WTC11 (cell line): Measurements from ENCODE around the gene PAK3. TPM values are rescaled to one million over a fixed set of nuclear protein-coding genes. Genes with fewer than 3 reads are reported as not detected.

Experiments used
- ATAC-seq: fragments of 200-7000 bp; cut with Tn5 transposase; 2 replicates; pipeline ENCODE4 v1.10.0; 2021; ENCODE audit warnings: mild to moderate bottlenecking, moderate library complexity
- CTCF ChIA-PET: fragments of 300-600 bp; sonication (Branson Sonifier 250); formaldehyde crosslinking; loops from one replicate; lab custom pipeline; 2021; ENCODE audit warnings: antibody characterized with exemption; lab: Charles Lee
- POLR2A ChIA-PET: fragments of 350-600 bp; sonication (Branson Sonifier 250); formaldehyde crosslinking; loops from one replicate; lab custom pipeline; 2021; ENCODE audit warnings: antibody characterized with exemption; lab: Charles Lee
- DNase-seq: peaks from one replicate; pipeline ENCODE4 v3.0.0; 2021; ENCODE audit warnings: low spot score
- H3K27ac Mint-ChIP-seq: 2 replicates; pipeline ENCODE4 v1.8.0; 2021; ENCODE audit warnings: mixed read lengths
- H3K27me3 Mint-ChIP-seq: 2 replicates; pipeline ENCODE4 v1.8.0; 2021; ENCODE audit warnings: low read depth, mild to moderate bottlenecking, moderate library complexity, mixed read lengths
- H3K36me3 Mint-ChIP-seq: 2 replicates; pipeline ENCODE4 v1.8.0; 2021; ENCODE audit warnings: mixed read lengths
- H3K4me1 Mint-ChIP-seq: 2 replicates; pipeline ENCODE4 v1.8.0; 2022; ENCODE audit warnings: mixed read lengths
- H3K4me3 Mint-ChIP-seq: 2 replicates; pipeline ENCODE4 v1.8.0; 2021; ENCODE audit warnings: mild to moderate bottlenecking, moderate library complexity, mixed read lengths
- H3K9me3 Mint-ChIP-seq: 2 replicates; pipeline ENCODE4 v1.8.0; 2021; ENCODE audit warnings: mixed read lengths
- ETV6 ChIP-seq: sonication (generic); formaldehyde crosslinking; IDR thresholded peaks from 2 replicates; pipeline ENCODE4 v1.8.1; 2022; ENCODE audit warnings: mild to moderate bottlenecking, missing genetic modification reagents
- FOXJ3 ChIP-seq: sonication (generic); formaldehyde crosslinking; IDR thresholded peaks from 2 replicates; pipeline ENCODE4 v1.9.0; 2021; ENCODE audit warnings: missing genetic modification reagents, mild to moderate bottlenecking, borderline replicate concordance
- FOXK1 ChIP-seq: sonication (generic); formaldehyde crosslinking; IDR thresholded peaks from 2 replicates; pipeline ENCODE4 v1.8.0; 2022; ENCODE audit warnings: mild to moderate bottlenecking, moderate library complexity, missing genetic modification reagents
- GABPB1 ChIP-seq: sonication (generic); formaldehyde crosslinking; IDR thresholded peaks from 2 replicates; pipeline ENCODE4 v1.8.1; 2023; ENCODE audit warnings: mild to moderate bottlenecking, missing genetic modification reagents
- JUN ChIP-seq: sonication (generic); formaldehyde crosslinking; IDR thresholded peaks from 2 replicates; pipeline ENCODE4 v1.8.0; 2023; ENCODE audit warnings: mild to moderate bottlenecking, missing genetic modification reagents
- MYBL2 ChIP-seq: sonication (generic); formaldehyde crosslinking; IDR thresholded peaks from 2 replicates; pipeline ENCODE4 v1.8.1; 2023; ENCODE audit warnings: mild to moderate bottlenecking, moderate library complexity, missing genetic modification reagents
- NFE2L1 ChIP-seq: sonication (generic); formaldehyde crosslinking; IDR thresholded peaks from 2 replicates; pipeline ENCODE4 v1.8.1; 2023; ENCODE audit warnings: missing genetic modification reagents
- NR1H2 ChIP-seq: sonication (generic); formaldehyde crosslinking; IDR thresholded peaks from 2 replicates; pipeline ENCODE4 v1.9.0; 2021; ENCODE audit warnings: mild to moderate bottlenecking, moderate library complexity, missing genetic modification reagents
- TCF7 ChIP-seq: sonication (generic); formaldehyde crosslinking; IDR thresholded peaks from 2 replicates; pipeline ENCODE4 v1.8.0; 2022; ENCODE audit warnings: mild to moderate bottlenecking, low read depth, missing genetic modification reagents, moderate library complexity
- TP53 ChIP-seq: sonication (generic); formaldehyde crosslinking; IDR thresholded peaks from 2 replicates; pipeline ENCODE4 v1.8.1; 2023; ENCODE audit warnings: mild to moderate bottlenecking, missing genetic modification reagents
- ZNF138 ChIP-seq: sonication (generic); formaldehyde crosslinking; conservative IDR thresholded peaks from 2 replicates; pipeline ENCODE4 v1.8.1; 2022; ENCODE audit warnings: mild to moderate bottlenecking, moderate library complexity, missing genetic modification reagents
- ZNF396 ChIP-seq: fragments of 250-450 bp; sonication (Bioruptor Pico); IDR thresholded peaks from 2 replicates; pipeline ENCODE4 v1.8.0; 2021; ENCODE audit warnings: mild to moderate bottlenecking, moderate library complexity, borderline replicate concordance
- ZNF423 ChIP-seq: fragments of 250-450 bp; sonication (Bioruptor Pico); IDR thresholded peaks from 2 replicates; pipeline ENCODE4 v2.1.2; 2022; ENCODE audit warnings: mild to moderate bottlenecking, moderate library complexity
- total RNA-seq: library from RNA; stranded (reverse); gene quantifications from 3 replicates; pipeline ENCODE4 v1.2.3, GENCODE V29; 2021
- TF ChIP-seq, protein P1 (sequence below): fragments of 250-450 bp; sonication (Bioruptor Pico); IDR thresholded peaks from 2 replicates; pipeline ENCODE4 v1.9.0; 2021; ENCODE audit warnings: moderate library complexity, mild to moderate bottlenecking, inconsistent platforms, borderline replicate concordance
- TF ChIP-seq, protein P2 (sequence below): sonication (generic); formaldehyde crosslinking; conservative IDR thresholded peaks from 2 replicates; pipeline ENCODE4 v1.8.1; 2023; ENCODE audit warnings: mild to moderate bottlenecking, low read depth, missing genetic modification reagents, moderate library complexity
- TF ChIP-seq, protein P3 (sequence below): fragments of 250-450 bp; sonication (Bioruptor Pico); IDR thresholded peaks from 2 replicates; pipeline ENCODE4 v1.9.0; 2021; ENCODE audit warnings: mild to moderate bottlenecking
- TF ChIP-seq, protein P4 (sequence below): fragments of 200-600 bp; IDR thresholded peaks from 2 replicates; pipeline ENCODE4 v1.8.0; 2022; ENCODE audit warnings: antibody characterized with exemption
- TF ChIP-seq, protein P5 (sequence below): sonication (generic); formaldehyde crosslinking; IDR thresholded peaks from 2 replicates; pipeline ENCODE4 v1.8.0; 2022; ENCODE audit warnings: mild to moderate bottlenecking, missing genetic modification reagents
- TF ChIP-seq, protein P6 (sequence below): fragments of 250-450 bp; sonication (Bioruptor Pico); IDR thresholded peaks from 2 replicates; pipeline ENCODE4 v1.9.0; 2021; ENCODE audit warnings: mild to moderate bottlenecking, borderline replicate concordance

Gene PAK3
- total RNA-seq, 1 experiment from 2014 or later: 5.1 TPM

DNA sequence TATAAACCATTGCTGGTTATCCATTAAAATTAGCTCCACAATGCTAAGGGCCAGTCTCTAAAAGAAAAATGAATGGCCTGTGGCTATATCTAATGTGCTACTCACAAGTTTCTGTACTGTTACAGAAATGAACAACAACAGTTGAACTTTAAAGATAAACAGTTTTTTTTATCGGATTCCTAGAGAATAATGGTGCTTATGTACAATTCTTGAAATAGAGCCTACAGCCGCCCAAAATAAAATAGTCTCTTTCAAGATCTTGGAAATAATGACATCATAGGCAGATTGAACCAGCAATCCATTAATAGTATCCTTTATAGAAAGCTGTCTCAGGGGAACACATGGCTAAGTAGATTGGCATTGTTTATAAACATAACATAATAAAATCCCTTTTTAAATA lies 23.4 kb downstream of the PAK3 start:
- TF ChIP-seq, protein P1, sequence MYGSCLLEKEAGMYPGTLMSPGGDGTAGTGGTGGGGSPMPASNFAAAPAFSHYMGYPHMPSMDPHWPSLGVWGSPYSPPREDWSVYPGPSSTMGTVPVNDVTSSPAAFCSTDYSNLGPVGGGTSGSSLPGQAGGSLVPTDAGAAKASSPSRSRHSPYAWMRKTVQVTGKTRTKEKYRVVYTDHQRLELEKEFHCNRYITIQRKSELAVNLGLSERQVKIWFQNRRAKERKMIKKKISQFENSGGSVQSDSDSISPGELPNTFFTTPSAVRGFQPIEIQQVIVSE (CRISPR knock-in tag): no peak
- no peak for TF ChIP-seq ETV6 (CRISPR knock-in tag)
- TF ChIP-seq NR1H2 (CRISPR knock-in tag): no peak
- no peak for TF ChIP-seq MYBL2 (CRISPR knock-in tag)
- TF ChIP-seq, protein P2, sequence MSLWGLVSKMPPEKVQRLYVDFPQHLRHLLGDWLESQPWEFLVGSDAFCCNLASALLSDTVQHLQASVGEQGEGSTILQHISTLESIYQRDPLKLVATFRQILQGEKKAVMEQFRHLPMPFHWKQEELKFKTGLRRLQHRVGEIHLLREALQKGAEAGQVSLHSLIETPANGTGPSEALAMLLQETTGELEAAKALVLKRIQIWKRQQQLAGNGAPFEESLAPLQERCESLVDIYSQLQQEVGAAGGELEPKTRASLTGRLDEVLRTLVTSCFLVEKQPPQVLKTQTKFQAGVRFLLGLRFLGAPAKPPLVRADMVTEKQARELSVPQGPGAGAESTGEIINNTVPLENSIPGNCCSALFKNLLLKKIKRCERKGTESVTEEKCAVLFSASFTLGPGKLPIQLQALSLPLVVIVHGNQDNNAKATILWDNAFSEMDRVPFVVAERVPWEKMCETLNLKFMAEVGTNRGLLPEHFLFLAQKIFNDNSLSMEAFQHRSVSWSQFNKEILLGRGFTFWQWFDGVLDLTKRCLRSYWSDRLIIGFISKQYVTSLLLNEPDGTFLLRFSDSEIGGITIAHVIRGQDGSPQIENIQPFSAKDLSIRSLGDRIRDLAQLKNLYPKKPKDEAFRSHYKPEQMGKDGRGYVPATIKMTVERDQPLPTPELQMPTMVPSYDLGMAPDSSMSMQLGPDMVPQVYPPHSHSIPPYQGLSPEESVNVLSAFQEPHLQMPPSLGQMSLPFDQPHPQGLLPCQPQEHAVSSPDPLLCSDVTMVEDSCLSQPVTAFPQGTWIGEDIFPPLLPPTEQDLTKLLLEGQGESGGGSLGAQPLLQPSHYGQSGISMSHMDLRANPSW (CRISPR knock-in tag): no peak
- TF ChIP-seq GABPB1 (CRISPR knock-in tag): no peak
- TF ChIP-seq ZNF138 (CRISPR knock-in tag): no peak
- no peak for TF ChIP-seq ZNF423 (CRISPR knock-in tag)
- TF ChIP-seq FOXJ3 (CRISPR knock-in tag): no peak
- TF ChIP-seq, protein P3, sequence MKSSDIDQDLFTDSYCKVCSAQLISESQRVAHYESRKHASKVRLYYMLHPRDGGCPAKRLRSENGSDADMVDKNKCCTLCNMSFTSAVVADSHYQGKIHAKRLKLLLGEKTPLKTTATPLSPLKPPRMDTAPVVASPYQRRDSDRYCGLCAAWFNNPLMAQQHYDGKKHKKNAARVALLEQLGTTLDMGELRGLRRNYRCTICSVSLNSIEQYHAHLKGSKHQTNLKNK (CRISPR knock-in tag): no peak
- no peak for TF ChIP-seq NFE2L1 (CRISPR knock-in tag)
- TF ChIP-seq, protein P4, sequence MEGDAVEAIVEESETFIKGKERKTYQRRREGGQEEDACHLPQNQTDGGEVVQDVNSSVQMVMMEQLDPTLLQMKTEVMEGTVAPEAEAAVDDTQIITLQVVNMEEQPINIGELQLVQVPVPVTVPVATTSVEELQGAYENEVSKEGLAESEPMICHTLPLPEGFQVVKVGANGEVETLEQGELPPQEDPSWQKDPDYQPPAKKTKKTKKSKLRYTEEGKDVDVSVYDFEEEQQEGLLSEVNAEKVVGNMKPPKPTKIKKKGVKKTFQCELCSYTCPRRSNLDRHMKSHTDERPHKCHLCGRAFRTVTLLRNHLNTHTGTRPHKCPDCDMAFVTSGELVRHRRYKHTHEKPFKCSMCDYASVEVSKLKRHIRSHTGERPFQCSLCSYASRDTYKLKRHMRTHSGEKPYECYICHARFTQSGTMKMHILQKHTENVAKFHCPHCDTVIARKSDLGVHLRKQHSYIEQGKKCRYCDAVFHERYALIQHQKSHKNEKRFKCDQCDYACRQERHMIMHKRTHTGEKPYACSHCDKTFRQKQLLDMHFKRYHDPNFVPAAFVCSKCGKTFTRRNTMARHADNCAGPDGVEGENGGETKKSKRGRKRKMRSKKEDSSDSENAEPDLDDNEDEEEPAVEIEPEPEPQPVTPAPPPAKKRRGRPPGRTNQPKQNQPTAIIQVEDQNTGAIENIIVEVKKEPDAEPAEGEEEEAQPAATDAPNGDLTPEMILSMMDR: no peak
- TF ChIP-seq, protein P5, sequence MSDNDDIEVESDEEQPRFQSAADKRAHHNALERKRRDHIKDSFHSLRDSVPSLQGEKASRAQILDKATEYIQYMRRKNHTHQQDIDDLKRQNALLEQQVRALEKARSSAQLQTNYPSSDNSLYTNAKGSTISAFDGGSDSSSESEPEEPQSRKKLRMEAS: no peak
- TF ChIP-seq FOXK1: no peak
- TF ChIP-seq, protein P6, sequence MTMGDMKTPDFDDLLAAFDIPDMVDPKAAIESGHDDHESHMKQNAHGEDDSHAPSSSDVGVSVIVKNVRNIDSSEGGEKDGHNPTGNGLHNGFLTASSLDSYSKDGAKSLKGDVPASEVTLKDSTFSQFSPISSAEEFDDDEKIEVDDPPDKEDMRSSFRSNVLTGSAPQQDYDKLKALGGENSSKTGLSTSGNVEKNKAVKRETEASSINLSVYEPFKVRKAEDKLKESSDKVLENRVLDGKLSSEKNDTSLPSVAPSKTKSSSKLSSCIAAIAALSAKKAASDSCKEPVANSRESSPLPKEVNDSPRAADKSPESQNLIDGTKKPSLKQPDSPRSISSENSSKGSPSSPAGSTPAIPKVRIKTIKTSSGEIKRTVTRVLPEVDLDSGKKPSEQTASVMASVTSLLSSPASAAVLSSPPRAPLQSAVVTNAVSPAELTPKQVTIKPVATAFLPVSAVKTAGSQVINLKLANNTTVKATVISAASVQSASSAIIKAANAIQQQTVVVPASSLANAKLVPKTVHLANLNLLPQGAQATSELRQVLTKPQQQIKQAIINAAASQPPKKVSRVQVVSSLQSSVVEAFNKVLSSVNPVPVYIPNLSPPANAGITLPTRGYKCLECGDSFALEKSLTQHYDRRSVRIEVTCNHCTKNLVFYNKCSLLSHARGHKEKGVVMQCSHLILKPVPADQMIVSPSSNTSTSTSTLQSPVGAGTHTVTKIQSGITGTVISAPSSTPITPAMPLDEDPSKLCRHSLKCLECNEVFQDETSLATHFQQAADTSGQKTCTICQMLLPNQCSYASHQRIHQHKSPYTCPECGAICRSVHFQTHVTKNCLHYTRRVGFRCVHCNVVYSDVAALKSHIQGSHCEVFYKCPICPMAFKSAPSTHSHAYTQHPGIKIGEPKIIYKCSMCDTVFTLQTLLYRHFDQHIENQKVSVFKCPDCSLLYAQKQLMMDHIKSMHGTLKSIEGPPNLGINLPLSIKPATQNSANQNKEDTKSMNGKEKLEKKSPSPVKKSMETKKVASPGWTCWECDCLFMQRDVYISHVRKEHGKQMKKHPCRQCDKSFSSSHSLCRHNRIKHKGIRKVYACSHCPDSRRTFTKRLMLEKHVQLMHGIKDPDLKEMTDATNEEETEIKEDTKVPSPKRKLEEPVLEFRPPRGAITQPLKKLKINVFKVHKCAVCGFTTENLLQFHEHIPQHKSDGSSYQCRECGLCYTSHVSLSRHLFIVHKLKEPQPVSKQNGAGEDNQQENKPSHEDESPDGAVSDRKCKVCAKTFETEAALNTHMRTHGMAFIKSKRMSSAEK (CRISPR knock-in tag): no peak
- TF ChIP-seq ZNF396 (CRISPR knock-in tag): no peak
- TF ChIP-seq TCF7 (CRISPR knock-in tag): no peak
- TF ChIP-seq JUN (CRISPR knock-in tag): no peak
- TF ChIP-seq TP53 (CRISPR knock-in tag): no peak
- TF ChIP-seq, all 79 proteins: peak for 0
- Mint-ChIP-seq H3K9me3 (no peaks in the 10 kb centered on the region), H3K27ac (no peak overlapping the region), H3K27me3 (no peaks in the 10 kb centered on the region), H3K4me3 (no peak overlapping the region), H3K4me1 (peaks cover 5% of the 10 kb centered on the region), H3K36me3 (peaks cover 4% of the 10 kb centered on the region; the same call in 1 of the 2 replicates)
- no peak for ATAC-seq
- ChIA-PET POLR2A (no interaction called here), CTCF (no interaction called here)
- DNase-seq: no peak
